ENCODE measurements around the gene BPIFB6. TPM values are rescaled to one million over a fixed set of nuclear protein-coding genes. Genes with fewer than 3 reads are reported as not detected.

The BPIFB6 gene
- total RNA-seq, 1 experiment from 2014 or later, result not detected

GRCh38 chr20:33015700-33016580 is 15.5 kb upstream of the BPIFB6 start:
- DNase-seq (ENCODE audit: low read depth), result no peak

- DNase-seq (ENCODE audit: low read depth), result no peak
Measured at GRCh38 chr20:33016581-33017109, 14.8 kb upstream of the BPIFB6 start.

DNA sequence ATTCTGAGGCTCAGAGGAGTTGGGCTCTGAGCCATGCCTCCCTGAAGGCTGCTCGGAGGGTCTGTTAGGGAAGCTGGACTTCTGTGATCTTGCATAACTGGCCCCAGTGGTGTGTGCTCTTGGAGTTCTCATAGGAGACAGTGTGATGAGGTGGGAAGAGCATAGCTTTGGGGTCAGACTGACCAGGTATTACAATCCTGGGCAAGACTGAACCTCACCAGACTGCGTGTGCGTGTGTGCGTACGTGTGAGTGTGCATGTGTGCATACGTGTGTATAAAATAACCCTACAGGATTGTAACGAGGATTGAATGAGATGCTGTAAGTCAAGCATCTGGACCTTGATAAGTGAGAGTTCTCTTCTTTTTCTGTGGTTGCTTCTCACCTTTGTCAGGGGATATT is 13.9 kb upstream of the BPIFB6 start:
- DNase-seq (ENCODE audit: low read depth), result no peak

- DNase-seq (ENCODE audit: low read depth), result no peak
Measured at GRCh38 chr20:33018169-33018931, 13.1 kb upstream of the BPIFB6 start.

GRCh38 chr20:33019465-33020277 is 11.8 kb upstream of the BPIFB6 start:
- DNase-seq (ENCODE audit: low read depth), result no peak

- no peak for DNase-seq (ENCODE audit: low read depth)
Measured at GRCh38 chr20:33020278-33021161, 10.9 kb upstream of the BPIFB6 start.

GRCh38 chr20:33021879-33022278 is 9.6 kb upstream of the BPIFB6 start:
- DNase-seq (ENCODE audit: low read depth), result no peak

- no peak for DNase-seq (ENCODE audit: low read depth)
Measured at GRCh38 chr20:33022289-33022688, 9.2 kb upstream of the BPIFB6 start.

- no peak for DNase-seq (ENCODE audit: low read depth)
Measured at GRCh38 chr20:33022694-33023438, 8.6 kb upstream of the BPIFB6 start.

DNA sequence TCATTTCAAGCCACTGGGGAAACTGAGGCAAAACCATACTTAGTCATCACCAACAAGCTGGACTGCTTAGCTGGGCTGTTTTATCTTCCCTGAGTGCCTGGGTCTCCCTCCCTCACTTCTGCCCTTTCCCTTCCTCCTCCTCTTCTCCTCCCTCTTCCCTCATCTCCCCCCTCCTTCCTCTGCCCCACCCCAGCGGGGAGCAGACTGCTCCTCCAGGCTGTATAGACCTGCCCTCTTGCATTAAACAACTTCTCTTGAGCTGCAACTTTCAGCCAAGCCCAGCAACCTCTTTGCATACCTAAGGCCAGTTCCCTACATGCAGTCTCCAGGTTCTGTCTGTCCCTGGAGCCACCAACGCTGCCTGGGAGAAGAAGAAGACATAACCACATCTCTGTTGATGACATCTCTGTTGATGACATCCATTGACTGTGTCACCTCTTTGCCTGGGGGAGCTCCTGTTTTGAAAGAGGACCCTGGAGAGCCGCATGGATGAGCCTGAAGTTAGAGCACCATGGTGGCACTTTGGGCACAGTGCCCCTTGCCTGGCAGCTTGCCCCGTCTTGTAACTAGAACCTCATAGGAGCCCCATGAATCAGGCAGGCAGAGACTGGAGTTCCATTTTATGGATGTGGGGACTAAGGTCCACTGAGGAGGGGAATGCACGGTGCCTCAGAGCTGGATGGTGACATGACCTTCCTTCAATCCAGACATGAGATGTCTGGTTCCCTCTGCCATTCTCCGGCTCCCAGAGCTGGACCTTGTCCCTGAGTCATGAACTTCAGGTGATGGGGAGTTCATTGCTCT is 7.8 kb upstream of the BPIFB6 start:
- no peak for DNase-seq (ENCODE audit: low read depth)

GRCh38 chr20:33024243-33024560 is 7.2 kb upstream of the BPIFB6 start:
- DNase-seq (ENCODE audit: low read depth), result no peak

- DNase-seq (ENCODE audit: low read depth), result no peak
Measured at GRCh38 chr20:33024609-33025317, 6.7 kb upstream of the BPIFB6 start.

GRCh38 chr20:33025318-33025876 is 6.1 kb upstream of the BPIFB6 start:
- no peak for DNase-seq (ENCODE audit: low read depth)

GRCh38 chr20:33026072-33026778 is 5.2 kb upstream of the BPIFB6 start:
- no peak for DNase-seq (ENCODE audit: low read depth)

- no peak for DNase-seq (ENCODE audit: low read depth)
Measured at GRCh38 chr20:33026779-33027759, 4.4 kb upstream of the BPIFB6 start.
